Stimulated activated CD8-positive, alpha-beta memory T cell treated with anti-CD3 and anti-CD28 coated beads, Interleukin-12 subunit alpha, Interleukin-12 subunit beta, amount 100 ng/mL, for 24 hours (primary cell): ENCODE data around the gene MRPS6.

Experiments
- DNase-seq: peaks from one replicate; pipeline ENCODE4 v3.0.0-alpha.2; 2020; ENCODE audit errors: extremely low read depth

The MRPS6 gene

DNA sequence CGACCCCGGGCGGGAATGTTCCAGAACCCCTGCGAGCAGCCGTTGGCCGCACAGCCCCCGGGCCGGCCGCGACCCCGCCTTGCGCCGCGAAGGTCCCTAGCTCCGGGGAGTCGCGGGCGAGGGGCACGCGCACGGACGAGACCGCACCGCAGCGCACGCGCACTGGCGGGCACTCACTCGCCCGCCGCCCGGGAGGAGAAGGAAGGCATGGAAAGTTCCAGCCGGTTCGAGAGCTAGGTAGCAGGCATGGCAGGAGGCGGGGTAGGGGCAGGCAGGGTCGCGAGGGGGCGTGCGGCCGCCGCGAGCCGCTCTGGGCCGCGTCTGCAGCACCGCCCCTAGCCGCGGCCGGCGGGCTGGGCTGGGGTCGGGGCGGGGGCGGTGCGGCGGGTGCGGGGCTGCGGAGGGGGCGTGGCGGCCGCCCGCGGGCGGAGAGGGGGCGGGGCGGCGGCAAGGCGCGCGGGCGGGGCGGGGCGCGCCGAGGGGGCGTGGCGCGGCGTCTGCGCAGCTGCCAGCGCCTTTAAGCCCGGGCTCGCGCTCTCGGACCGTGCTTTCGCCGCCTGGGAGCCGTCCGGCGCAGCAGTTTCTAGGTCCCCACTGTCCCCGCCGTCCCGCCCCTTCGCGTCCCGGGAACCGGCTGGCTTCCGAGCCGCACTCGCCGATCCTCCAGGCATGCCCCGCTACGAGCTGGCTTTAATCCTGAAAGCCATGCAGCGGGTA lies at the start of gene MRPS6, which contains the start of gene SLC5A3:
MRPS6 (plus strand) TSS at position 547 of the 717 bp plus-strand sequence; CDS start at position 670, 123 bp downstream.
SLC5A3 (plus strand) TSS at position 547 of the 717 bp plus-strand sequence. CDS start 21,621 bp downstream, outside the sequence.
- DNase-seq, result peak; percentile 46

GRCh38 chr21:34023691-34024373 lies 49.5 kb upstream of the MRPS6 start:
- no peak for DNase-seq

DNA sequence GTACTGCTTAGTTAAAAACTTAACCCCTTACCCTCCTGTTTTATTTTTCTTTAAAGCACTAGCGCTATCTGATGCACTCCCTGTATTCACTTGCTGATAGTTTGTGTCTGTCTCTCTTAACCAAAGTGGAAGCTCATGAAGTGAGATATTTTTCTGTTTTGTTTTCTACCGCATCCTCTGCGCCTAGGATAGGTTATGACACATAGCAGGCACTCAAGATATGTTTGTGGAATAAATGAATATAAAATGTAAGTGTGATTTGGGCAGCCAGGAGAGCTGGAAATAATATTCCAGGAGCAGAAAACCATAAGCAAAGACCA lies 49.0 kb upstream of the MRPS6 start:
- DNase-seq, result no peak

DNA sequence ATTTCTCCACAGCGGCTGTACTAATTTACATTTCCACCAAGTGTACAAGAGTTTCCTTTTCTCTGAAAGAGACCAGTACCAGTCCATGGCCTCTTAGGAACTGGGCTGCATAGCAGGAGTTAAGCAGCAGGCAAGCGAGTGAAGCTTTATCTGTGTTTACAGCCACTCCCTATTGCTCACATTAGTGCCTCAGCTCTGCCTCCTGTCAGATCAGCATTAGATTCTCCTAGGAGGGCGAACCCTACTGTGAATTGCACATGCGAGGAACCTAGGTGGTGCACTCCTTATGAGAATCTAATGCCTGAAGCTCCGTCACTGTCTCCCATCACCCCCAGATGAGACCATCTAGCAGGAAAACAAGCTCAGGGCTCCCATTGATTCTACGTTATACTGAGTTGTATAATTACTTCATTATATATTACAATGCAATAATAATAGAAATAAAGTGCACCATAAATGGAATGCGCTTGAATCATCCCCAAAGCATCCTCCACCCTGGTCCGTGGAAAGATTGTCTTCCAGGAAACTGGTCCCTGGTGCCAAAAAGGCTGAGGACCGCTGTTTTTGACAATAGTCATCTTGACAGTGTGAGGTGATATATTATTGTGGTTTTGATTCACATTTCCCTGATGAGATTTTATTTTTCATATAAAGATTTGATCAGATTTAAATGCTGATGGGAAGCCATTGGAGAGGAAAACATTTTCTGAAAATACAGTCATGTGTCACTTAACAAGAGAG lies 45.5 kb upstream of the MRPS6 start:
- no peak for DNase-seq

GRCh38 chr21:34029743-34030528 lies 43.4 kb upstream of the MRPS6 start:
- DNase-seq, result no peak

- no peak for DNase-seq
Observed at GRCh38 chr21:34031835-34032370, 41.5 kb upstream of the MRPS6 start.

GRCh38 chr21:34034369-34035014 lies 38.9 kb upstream of the MRPS6 start:
- DNase-seq, result no peak

- no peak for DNase-seq
Observed at GRCh38 chr21:34035619-34036354, 37.6 kb upstream of the MRPS6 start.

GRCh38 chr21:34037009-34037795 lies 36.2 kb upstream of the MRPS6 start:
- DNase-seq, result no peak

DNA sequence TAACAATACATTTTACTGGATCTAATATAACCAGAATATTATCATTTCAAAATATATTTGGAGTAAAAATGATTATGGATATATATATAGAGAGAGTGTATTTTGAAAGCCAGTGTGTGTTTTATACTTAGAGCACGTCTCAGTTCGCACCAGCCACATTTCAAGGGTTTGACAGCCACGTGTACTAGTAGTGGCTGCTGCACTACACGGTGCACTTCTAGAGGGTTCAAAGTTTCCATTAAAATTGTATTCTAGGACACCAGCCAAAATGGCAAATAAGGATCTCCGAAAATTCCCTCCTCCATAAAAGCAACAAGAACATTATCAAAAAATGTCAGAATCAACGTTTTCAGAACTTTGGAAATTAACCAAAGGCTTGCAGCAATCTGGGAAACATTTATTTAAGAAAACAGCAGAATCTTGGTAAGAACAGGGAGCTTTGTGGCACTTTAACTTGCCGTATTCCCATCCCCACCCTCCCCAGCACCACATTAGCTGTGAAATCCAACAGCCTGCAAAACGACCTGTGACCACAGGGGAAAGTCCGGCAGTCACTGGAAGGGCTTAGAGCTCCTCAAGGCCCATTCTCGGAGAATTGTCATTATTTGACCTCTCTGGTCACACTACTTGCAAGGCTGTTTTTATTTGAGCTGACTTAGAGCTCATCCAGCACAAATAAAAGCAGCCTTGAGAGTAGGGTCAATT lies 33.5 kb upstream of the MRPS6 start:
- no peak for DNase-seq

DNA sequence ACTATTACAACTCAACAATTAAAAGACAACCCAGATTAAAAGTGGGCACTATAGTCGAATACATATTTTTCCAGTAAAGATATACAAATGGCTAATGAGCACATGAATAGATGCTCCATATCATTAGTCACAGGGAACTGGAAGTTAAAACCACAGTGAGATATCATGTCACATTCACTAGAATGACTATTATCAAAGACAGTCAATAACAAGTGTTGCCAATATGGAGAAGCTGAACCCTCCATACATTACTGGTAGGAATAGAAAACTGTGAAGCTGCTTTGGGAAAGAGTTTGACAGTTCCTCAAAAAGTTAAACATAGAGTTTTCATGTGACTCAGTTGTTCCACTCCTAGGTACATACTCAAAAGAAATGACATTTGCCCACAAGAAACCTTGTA lies 30.6 kb upstream of the MRPS6 start:
- DNase-seq, result no peak

DNA sequence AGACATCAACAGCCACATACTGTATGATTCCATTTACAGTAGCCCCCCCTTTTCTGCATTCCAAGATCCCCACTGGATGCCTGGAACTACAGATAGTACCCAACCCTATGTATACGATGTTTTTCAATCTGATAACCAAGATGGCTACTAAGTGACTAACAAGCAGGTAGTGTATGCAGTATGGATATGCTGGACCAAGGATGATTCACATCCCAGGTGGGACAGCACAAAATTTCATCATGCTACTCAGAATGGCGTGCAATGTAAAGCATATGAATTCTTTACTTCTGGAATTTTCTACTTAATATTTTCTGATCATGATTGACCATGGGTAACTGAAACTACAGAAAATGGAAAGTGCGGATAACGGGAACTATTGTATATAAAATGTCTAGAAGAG lies 30.0 kb upstream of the MRPS6 start:
- no peak for DNase-seq

GRCh38 chr21:34046917-34047316 lies 26.5 kb upstream of the MRPS6 start:
- no peak for DNase-seq

DNA sequence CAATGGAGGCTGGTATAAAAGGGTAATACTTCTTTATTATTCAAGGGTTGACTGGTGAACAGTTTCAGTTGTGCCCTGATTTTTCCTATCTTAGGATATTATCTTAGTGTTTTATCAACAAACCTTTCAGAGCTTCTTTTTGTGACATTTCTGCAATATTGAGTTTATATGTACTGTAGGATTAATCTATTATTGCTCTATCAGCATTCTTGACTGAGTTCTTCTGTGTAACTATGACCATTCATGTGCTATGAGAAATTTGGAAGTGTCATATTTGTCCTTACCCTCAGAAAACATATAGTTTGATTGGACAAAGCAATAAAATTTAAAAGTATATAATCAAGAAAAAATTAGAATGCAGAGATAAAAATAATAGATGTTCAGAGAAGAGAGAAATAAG lies 25.5 kb upstream of the MRPS6 start:
- no peak for DNase-seq

- no peak for DNase-seq
Observed at GRCh38 chr21:34052171-34052570, 21.2 kb upstream of the MRPS6 start.

DNA sequence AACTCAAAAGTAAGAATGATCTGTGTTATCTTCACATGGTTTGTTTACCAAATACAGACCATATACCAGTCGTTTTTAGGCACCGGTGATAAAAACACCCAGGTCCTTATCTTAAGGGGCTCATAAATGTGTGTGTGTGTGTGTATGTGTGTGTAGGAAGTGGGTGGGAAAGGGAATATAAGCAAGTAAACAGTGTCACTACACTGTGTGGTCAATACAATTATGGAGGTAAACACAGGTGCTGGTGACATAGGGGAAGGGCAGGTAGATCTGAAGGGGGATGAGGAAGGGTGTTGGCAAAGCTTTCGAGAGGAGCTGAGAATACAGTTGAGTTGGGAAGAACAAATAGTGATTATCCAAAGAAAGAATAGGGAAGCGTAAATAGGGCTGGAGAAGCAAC lies 19.1 kb upstream of the MRPS6 start:
- DNase-seq, result no peak

DNA sequence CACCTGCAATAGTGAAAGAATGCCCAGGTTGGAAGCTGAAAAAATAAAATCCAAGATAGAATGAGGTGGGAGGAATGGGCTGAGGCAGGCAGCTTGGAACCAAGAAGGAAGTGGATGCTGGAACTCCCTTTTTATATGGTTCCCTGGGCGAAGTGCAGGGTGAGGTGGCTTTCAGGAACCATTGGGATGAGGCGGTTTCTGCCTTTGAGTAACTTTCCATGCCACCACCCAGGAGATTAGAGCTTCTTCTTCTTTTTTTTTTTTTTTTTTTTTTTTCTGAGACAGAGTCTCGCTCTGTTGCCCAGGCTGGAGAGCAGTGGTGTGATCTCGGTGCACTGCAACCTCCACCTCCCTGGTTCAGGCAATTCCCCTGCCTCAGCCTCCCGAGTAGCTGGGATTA lies 17.8 kb upstream of the MRPS6 start:
- DNase-seq, result no peak

- no peak for DNase-seq
Observed at GRCh38 chr21:34061983-34062382, 11.4 kb upstream of the MRPS6 start.

- DNase-seq, result no peak
Observed at GRCh38 chr21:34065027-34065426, 8.4 kb upstream of the MRPS6 start.
